AML-193 (cell line): ENCODE results near the gene CCDC82.

Experiments
- DNase-seq, 2 experiments: peaks; one replicate each; lab custom pipeline; 2025; lab: John Stamatoyannopoulos, UW

Gene CCDC82

DNA sequence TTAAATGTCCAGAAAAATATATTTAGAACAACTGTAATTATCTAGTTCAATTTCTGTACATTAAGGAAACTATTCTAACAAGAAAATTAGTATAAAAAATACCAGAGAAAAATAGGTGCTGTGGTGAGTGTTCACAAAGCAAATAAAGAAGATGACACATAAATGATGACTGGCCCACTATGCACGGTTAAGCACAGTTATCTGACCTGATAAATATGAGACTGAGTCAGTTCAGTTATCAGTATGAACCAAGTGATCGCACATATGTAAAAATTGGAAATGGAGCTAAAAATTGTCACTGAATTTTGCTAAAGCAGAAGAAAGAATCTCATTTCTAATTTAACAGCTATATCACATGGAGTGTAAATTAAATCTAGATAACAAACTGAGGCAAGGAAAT lies 27.9 kb downstream of the CCDC82 start:
- no peak for DNase-seq

DNA sequence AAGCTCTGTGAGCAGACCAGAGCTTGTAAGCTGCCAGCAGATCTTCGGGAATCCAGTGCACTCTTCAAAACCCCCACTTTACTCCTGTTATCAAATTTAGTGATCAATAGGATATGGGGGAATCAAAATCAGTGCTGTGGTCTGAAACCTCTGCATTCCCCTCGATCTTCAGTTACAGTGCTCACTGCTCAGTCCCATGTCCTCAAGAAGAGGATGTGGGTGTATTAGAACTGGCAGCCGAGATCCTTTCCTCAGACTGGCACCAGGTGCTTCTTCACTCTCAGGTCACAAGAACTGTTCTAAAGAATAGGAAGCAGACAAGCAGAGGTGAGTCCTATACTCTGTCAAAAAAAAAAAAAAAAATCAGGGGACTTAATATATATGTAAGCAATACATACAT lies 31.4 kb downstream of the CCDC82 start:
- no peak for DNase-seq

DNA sequence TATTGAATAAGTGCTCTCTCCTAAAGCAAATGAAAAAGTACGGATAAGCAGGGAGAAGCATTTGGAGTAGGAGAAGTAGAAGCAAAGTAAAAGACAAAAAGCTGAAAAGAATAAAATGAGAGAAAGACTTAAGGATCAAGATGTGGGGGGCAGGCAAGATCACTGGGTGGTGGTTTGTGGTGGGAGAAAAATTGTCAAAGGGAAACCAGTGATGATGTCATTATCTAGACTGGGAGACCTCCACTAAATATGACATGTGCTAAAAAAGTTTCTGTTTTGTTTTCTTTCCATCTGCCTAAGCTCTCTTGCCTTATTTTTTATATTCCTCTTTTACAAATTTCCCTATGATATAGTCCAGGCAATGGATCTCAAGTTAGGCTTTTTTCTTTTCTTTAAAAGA lies 31.9 kb downstream of the CCDC82 start:
- DNase-seq: no peak

DNA sequence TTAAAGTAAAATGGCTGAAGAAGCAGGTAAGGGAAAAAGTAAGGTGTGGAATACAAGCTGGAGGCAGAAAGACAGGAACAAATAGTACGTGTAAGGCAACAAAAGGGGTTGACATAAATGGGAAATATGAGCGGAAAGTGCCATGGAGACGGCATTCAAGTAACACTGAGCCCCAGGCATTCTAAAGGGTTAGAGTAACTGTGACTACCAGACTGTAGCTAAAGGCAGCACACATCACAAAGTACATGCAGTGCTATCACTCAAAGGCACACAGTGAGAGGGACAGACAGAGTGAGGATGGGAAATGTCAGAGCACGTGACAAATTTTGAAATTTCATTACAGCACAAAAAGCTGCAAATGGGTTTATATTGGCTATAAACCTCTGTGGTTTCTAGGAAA lies 32.9 kb downstream of the CCDC82 start:
- no peak for DNase-seq

DNA sequence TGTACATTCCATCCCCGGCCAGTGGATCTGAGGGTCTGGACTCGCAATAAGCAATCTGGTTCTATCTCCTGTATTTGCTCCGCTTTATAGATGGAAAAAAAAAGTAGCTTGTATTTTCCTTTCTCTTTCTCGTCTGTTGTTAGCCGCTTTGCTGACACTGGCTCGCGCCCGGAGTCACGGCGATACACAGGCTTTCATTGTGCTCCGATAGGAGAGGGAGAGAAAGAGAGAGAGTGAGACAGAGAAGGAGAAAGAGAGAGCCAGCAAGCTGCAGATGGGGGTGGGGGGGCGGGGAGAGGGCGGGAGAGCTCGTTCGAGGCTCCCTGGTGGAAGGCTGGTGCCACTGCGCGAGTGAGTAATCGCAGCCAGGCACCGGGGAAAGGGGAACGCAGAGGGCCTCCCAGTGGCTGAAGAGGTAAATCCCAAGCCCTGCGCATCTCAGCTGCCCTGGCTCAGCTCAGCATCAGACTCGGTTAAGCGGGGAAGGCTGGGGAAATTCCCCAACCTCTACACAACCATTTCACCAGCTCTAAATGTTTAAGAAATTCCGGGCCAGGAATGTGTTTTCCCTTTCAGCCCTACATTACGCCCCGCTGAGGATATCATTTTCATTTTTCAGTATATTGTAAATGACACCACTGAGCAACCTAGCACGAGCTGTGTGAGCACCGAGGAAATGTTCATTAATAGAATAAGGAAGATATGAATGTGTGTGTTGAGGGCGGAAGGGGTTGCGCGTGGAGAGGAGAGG lies 46.6 kb downstream of the CCDC82 start, which contains the start of gene MAML2:
MAML2 (minus strand) TSS at position 235 of the 751 bp plus-strand sequence. CDS start 1,300 bp downstream, outside the sequence.
- peak; percentile 84 to 85 for DNase-seq

DNA sequence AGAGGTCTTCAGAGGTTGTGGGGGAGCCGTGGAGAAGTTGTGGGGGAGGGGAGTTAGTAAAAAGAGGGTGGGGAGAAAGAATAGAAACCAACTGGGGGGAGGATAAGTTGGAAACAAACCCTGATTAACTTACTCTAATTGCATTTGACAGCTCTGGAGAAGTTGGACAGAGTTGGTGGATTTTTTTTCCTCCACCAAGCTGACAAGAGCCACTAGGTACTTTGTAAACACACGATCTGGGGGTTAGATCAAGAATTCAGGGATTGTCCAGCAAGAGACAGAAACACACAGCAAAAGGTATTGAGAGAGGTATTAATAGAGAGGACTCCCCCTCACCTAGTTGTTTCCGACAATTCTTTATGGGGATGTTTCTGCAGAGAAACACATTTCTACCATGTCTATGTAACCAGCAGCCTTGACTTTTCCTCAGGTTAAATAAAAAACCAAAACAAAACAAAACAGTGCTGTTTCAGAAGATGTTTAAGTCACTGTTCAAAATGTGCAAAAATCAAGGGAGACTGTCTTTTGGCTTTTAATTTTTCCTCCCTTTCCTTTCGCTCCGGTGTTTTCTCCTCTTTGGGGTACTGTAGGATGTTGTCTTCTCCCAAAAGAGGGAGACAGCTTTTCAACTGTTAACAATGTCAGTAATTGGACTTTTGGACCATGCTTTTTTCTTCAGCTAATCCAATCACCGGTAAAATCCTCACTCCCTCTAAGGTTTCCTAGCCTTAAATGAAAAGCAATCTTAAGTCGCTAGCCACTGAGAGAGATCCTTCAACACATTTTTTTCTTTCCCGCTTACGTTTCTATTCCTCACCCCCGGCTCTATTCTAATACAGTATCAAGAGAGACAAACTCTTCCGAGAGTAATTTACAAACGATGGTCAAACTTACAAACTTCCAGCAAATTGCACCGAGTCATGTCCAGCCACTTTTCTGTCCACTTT lies 47.4 kb downstream of the CCDC82 start:
- no peak for DNase-seq

DNA sequence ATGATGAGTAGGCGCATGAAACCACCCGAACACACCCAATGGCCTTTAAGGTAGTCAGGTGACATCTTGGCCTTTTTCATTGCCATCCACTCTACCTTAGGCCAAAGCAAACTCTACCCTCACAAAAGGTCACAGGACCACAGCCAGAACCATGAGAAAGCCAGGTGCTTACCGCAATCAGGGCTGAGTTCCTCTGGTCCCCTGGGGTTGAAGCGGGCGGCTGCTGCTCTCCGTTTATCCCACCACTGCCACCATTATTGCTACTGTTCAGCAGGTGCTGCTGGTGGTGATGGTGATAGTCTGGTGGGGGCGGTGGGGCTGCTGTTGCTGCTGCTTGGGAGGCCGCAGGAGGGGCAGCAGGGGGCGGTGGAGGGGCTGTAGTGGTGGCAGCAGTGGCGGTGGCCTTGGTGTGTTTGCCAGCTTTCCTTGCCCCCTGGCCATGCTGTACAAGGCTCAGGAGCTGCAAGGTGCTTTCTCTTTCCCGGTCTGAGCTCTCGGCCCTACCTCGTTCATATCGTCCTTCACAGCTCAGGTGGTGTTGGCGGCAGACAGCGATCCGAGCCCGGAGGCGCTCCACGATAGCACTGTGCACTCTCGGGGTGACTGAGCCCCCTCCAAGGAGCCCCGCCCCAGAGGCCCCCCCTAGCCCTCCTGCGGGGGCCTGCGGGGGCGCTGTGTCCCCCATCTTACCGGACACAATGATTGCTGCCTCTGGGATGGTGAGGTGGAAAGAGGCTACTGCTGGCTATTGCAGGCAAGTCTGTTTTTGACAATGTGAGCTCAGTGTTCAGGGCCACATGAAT lies 48.3 kb downstream of the CCDC82 start:
- peak; percentile 27 to 46 for DNase-seq

DNA sequence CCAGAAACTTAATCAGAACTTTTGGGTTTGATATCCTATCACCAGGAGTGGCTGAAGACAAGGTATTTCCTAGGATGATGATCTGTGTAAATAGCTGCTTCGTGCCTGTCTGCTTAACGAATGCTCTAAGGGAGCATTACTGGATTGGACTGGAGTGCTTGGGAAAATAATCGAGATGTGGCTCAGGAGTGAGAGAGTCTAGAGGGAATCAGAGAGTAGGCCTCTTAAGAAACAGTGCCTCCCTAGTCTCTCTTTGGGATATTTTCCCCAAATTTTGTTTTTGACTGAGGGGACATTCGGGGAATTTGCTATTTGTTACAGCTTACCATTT lies 49.2 kb downstream of the CCDC82 start:
- no peak for DNase-seq

DNA sequence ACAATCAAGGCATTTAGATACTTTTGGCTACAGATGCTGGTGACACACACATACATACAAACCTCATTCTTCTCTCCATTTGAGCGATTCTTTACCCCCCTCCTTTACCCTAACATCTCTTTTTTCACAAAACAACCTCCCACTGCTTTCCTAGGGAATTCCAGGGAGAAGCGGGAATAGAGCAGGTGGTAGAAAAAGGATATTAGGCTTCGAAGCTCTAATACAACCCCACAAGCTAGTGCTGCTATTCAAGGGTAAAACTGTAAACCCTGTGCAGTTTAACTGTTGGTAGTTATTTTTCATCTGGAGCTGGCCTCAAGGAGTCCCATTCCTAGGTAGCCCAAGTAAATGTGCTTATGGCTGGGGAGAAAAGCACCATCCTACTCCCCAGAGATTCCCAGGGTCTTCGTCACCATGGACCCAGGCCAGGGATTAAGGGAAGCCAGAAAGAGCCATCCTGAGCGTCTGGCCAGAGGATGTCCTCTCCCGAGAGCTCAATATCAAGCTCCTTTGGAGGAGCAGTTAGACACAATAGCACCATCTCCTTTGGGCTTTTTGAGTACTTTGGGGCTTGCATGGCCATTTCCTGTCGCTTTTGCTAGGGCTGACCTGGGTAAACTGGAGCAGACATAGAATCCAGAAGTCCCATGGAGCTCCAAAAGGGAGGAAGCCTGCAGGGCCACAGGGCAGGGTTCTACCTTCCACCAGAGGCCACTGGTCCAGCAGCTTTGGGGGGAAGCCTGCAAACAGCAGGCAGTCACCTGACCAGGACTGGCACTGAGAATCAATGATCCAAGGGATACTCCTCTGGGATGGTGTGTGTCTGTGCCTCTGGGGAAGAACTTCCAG lies 49.8 kb downstream of the CCDC82 start:
- no peak for DNase-seq

DNA sequence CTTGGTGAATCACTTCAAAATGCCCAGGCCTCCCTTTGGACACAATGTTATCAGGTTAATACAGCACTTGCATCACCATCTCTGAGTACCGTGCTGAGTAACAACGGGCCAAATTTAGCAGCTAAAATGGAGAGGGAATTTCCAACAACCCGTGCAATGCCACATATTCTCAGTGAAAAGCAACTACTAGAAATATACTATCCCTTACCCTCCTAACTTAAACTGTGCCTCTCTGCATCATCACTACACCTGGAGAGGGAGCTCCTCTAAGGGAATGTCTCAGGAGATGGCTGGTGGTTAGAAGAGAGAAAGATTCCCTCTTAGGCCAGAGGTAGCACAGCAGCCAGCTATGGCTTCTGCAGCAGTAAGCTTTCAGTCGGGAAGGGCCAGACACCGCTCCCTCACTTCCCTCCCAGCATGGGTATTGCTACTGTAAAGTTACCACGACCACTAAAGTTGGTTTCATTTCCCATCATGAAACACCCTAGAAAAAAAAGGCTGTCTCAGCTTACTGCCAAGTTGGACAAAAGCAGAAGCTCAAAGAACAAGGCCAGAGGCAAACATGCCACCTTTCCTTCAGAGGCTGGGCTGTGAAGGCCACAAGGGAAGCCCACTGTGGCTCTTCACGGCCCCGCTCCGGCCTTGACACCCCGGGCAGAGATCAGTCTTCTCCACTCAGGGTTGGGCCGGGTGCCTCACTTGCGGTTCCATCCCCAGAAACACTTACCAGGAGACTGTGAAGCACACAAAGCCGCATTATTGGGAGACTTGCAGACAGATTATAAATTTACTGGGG lies 50.6 kb downstream of the CCDC82 start:
- DNase-seq: peak; percentile 49 to 60

DNA sequence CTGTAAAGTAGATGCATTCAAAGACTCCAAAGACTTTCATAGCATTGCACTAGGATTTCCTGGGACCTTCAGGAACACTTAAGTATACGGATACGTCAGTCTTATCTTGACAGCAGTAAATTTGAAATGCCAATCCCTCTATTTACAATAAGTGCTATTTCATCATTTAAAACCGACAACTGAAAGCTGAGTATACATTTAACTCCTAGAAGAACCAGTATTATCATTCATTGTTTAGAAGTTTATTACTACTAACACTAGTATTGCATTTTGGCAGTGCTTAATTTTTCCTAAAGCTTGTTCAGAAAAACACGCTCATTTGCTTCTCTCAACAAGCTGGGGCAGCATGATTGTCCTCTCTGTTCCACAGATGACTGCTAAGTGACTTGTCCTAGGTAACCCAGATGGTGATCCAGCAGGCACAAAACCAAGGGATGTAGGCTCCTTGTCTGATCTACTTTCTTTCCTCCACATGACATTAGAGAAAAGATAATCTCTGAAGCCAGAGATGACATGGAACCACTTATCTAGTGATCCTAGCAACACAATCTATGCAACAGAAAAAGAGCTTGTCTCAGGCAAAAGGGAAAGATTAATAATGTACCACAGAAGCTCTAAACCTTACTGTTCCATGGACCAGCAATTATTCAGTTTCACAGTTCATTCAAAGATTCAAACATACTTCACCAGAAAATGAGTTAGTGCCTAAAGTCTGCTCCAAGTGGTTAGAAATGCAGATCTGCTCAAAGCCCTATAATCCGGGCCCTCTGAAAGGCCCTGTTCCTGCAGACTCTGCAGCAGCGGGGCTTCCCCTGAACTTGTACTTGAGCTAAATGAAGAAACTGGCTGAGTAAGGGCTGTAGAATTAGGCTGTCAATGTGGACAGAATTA lies 51.9 kb downstream of the CCDC82 start:
- no peak for DNase-seq

DNA sequence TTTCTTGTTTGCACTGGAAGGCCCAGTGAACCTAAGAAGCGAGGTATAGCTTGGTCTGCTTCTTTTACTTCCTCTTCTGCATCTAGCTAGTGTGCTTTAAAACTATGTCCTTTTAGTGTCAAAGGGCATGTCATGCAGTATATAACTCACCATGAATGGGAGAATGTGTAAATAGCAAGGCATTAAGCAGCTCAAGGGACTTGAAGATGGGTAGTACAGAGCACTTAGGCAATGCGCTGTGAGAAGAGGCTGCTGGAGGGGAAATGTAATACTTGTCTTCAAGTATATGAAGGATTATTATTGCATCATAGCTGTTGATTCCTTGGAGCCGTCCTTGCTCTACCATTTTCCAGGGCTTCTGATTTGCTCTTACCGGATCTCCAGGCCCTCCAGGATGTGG lies 54.3 kb downstream of the CCDC82 start:
- peak in 1 of 2 experiments; percentile 12 for DNase-seq

DNA sequence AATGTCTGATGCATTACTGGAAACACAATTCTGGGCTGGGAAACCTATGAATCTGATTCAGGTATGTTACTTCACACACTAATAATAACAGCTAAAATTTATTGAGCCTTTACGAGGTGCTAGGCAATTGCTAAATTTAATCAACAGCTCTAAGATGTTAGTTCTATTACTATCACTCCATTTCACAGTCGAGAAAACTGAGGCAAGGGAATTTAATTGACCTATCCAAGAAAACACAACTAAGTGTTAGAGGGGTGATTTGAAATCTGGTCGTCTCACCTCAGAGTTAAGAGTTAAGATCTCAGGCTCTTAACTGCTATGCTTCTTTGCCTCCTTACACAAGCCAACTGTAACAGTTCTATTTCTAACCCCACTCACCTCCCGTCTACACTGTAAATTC lies 55.5 kb downstream of the CCDC82 start:
- no peak for DNase-seq

DNA sequence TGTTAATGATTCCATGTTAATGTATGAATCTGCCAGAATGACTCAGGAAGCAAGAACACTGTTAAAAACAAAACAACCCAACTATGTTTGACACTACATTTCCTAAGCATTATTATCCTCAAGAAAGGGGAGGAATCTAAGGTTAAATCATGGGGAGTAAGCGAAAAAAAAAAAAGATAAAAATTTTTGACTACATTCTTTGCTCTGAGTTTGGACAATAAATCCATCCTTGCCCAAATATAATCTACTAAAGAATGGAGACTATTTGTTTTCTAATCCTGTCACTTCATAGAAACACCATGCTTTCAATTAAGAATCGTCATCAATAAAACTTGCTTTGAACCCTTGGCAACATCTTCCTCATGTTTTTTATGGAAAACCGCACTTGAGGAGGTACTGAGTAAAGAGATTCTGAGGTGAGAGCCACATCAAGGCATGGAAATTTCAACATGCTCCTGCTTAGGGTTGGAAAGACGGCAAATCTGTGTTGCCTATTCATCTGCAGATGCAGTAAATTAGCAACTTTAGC lies 56.5 kb downstream of the CCDC82 start:
- no peak for DNase-seq

DNA sequence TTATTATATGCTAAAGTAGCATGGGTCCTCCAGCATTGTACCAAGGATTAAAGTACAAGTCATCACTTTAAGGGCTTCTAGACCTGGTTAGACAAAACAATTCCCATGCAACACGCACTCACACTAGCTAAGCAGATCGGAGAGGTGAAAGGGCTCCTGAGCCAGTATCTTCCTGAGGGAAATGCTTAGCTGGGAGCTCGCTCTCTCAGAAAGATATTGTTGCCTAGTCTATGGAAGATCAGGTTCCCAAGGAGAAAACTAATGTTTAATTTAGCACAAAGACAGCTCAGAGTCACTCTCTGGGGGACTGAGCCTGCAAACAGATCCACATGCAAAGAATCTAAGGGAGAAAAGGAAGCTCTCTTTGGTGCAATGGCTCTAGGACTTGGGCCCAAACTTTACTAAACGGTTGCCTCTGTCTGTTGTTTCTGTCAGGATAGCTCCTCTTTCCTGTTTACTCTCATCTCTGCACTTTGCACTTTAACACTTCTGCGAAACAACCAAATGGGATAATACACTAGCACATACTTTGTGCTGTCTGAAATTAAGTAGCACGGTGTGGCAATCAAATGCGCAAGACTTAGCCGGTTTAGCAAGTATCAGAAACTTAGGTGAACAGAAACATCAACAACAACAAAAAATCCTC lies 57.5 kb downstream of the CCDC82 start:
- no peak for DNase-seq

DNA sequence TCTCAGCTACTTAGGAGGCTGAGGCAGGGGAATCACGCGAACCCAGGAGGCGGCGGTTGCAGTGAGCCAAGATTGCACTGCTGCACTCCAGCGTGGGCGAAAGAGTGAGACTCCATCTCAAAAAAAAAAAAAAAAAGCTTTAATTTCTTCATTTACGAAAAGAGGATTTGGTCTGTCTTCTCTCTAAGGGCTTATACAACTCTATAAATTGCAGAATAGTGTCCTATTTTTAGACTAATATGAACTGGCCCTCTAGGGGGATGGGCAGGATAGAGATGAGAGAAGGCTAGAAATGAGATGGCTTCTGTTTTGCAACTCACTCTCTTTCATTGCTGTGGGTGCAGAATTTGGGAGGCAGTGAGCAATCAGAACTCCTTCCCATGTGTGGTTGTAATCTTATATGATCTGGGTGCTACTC lies 58.0 kb downstream of the CCDC82 start:
- peak in 1 of 2 experiments; percentile 6 for DNase-seq

DNA sequence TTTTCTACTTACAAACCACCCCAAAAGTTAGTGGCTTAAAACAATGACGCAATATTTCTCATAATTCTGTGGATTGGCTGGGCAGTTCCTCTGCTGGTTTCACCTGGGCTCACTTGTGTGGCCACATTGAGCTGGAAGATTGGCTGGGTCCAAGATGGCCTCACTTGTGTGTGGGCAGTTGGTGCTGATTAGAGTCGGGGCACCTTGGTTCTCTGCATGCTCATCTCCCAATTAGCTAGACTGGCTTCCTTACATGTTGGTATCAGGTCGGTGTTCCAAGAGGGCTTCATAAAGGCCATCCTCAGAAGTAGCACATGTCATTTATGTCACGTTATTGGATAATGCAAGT lies 59.2 kb downstream of the CCDC82 start:
- DNase-seq: no peak

DNA sequence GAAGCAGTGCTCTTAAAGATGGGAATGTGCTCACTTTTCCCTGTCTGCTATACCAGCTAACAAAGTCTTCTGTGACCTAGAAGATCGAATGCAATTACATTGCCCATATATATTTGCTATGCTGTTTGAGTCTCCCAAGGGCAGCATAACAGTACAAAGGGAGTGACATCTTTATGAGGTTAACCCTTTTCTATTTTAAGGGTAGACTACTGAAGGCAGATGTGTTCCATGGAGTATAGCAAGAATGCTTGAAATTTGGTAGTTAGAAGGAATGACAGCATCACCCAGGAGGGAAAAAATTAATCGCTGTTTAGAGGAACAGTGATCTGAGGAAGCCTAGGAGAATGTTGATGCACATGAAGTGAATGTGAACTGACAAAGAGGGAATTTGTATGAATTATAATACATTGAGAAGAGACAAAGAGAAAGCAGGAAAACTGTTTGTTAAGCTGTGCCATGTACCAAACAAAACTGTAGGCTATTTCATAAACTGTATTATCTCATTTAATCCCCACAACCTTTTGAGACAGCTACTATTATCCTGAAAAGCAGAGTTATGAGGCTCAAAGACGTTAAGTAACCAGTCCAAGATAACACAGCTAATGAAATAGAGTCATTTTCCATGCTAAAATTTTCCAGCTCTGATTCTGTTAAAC lies 59.7 kb downstream of the CCDC82 start:
- no peak for DNase-seq
